CD14-positive monocyte (primary cell): ENCODE measurements around the gene TNFSF8. TPM values are rescaled to one million over a fixed set of nuclear protein-coding genes. Genes with fewer than 3 reads are reported as not detected.

Experiments
- DNase-seq, 3 donors: peaks; one replicate each; pipeline ENCODE4 v3.0.0-alpha.2; 2011 to 2022
- H2AFZ ChIP-seq: 2 replicates; pipeline ENCODE4 v1.6.0; 2012; ENCODE audit warnings: mild to moderate bottlenecking, low read depth, low read length, inconsistent platforms; ENCODE audit not compliant: insufficient read depth, poor library complexity, severe bottlenecking
- H3K27ac ChIP-seq, 2 donors: 1 replicate in 1 of 2; 2 replicates in 1 of 2; pipeline ENCODE4 v1.5.1; 2012 to 2013; ENCODE audit warnings: low read length in 2 of 2, control low read depth in 1 of 2, inconsistent platforms in 1 of 2, low read depth in 1 of 2, mild to moderate bottlenecking in 1 of 2
- H3K27me3 ChIP-seq, 2 donors: one replicate each; pipeline versions ENCODE4 v1.6.0 to v1.6.1; 2011 to 2013; ENCODE audit warnings: low read length in 2 of 2; ENCODE audit not compliant: control insufficient read depth in 2 of 2, insufficient read depth in 2 of 2
- H3K36me3 ChIP-seq, 2 donors: replicated peaks in 1 of 2; 1 replicate in 1 of 2; 2 replicates in 1 of 2; pipeline versions ENCODE4 v1.5.1 to v1.6.1; 2012 to 2013; ENCODE audit warnings: low read length in 2 of 2, control low read depth in 1 of 2, inconsistent platforms in 1 of 2, mild to moderate bottlenecking in 1 of 2; ENCODE audit not compliant: insufficient read depth in 2 of 2, control insufficient read depth in 1 of 2
- H3K4me1 ChIP-seq, 2 donors: 1 replicate in 1 of 2; 2 replicates in 1 of 2; pipeline versions ENCODE4 v1.5.1 to v1.6.1; 2012 to 2013; ENCODE audit warnings: low read length in 2 of 2, control low read depth in 1 of 2, inconsistent platforms in 1 of 2, mild to moderate bottlenecking in 1 of 2, moderate library complexity in 1 of 2; ENCODE audit not compliant: insufficient read depth in 2 of 2, control insufficient read depth in 1 of 2
- H3K4me2 ChIP-seq: replicated peaks from 2 replicates; pipeline ENCODE3; 2012; ENCODE audit warnings: low read length, moderate library complexity, mild to moderate bottlenecking; ENCODE audit not compliant: poor library complexity, severe bottlenecking; ENCODE audit errors: extremely low read depth
- H3K4me3 ChIP-seq, 3 experiments: fragments of 200-600 bp in 1 of 3; sonication (generic) in 1 of 3; replicated peaks in 1 of 3; 1 replicate in 2 of 3; 2 replicates in 1 of 3; pipeline ENCODE4 v1.5.1; 2011 to 2013; ENCODE audit warnings: low read length in 3 of 3, mild to moderate bottlenecking in 3 of 3, control low read depth in 2 of 3, low read depth in 2 of 3, inconsistent platforms in 1 of 3, moderate library complexity in 1 of 3
- H3K79me2 ChIP-seq: 2 replicates; pipeline ENCODE4 v1.6.0; 2012; ENCODE audit warnings: mild to moderate bottlenecking, control low read depth, inconsistent platforms, low read length, moderate library complexity; ENCODE audit not compliant: insufficient read depth
- H3K9ac ChIP-seq: 2 replicates; pipeline ENCODE4 v1.6.0; 2017; ENCODE audit warnings: low read length, mild to moderate bottlenecking; ENCODE audit not compliant: insufficient read depth, poor library complexity, severe bottlenecking
- H3K9me3 ChIP-seq, 2 donors: replicated peaks in 1 of 2; 1 replicate in 1 of 2; 2 replicates in 1 of 2; pipeline versions ENCODE4 v1.5.1 to v1.6.1; 2012 to 2013; ENCODE audit warnings: low read length in 2 of 2, control low read depth in 1 of 2; ENCODE audit not compliant: control insufficient read depth in 1 of 2, insufficient read depth in 1 of 2
- H4K20me1 ChIP-seq: 2 replicates; pipeline ENCODE4 v1.6.0; 2012; ENCODE audit warnings: mild to moderate bottlenecking, low read length, control low read depth, moderate library complexity; ENCODE audit not compliant: insufficient read depth
- H3K27ac Mint-ChIP-seq, 7 donors: one replicate each; pipeline ENCODE4 v1.8.0; 2020; ENCODE audit warnings: mild to moderate bottlenecking in 7 of 7, mixed read lengths in 7 of 7, moderate library complexity in 6 of 7, inconsistent platforms in 2 of 7
- H3K27me3 Mint-ChIP-seq, 3 donors: one replicate each; pipeline ENCODE4 v1.8.0; 2021 to 2022; ENCODE audit warnings: low read depth in 3 of 3, mild to moderate bottlenecking in 3 of 3, mixed read lengths in 3 of 3, moderate library complexity in 3 of 3, inconsistent platforms in 1 of 3
- H3K36me3 Mint-ChIP-seq, 2 donors: one replicate each; pipeline ENCODE4 v1.8.0; 2020; ENCODE audit warnings: mixed read lengths in 2 of 2, inconsistent platforms in 1 of 2, mild to moderate bottlenecking in 1 of 2
- H3K4me1 Mint-ChIP-seq: one replicate; pipeline ENCODE4 v1.8.0; 2020; ENCODE audit warnings: mild to moderate bottlenecking, mixed read lengths
- H3K4me3 Mint-ChIP-seq, 2 donors: one replicate each; pipeline ENCODE4 v1.8.0; 2020; ENCODE audit warnings: mild to moderate bottlenecking in 2 of 2, mixed read lengths in 2 of 2, moderate library complexity in 1 of 2
- H3K9me3 Mint-ChIP-seq, 7 donors: one replicate each; pipeline ENCODE4 v1.8.0; 2020 to 2022; ENCODE audit warnings: mixed read lengths in 7 of 7, mild to moderate bottlenecking in 6 of 7, moderate library complexity in 6 of 7, inconsistent platforms in 2 of 7
- WGBS: methylation state at CpG from one replicate; pipeline ENCODE4 v1.1.5; 2013; ENCODE audit warnings: missing lambda C conversion rate; ENCODE audit not compliant: insufficient coverage; 5-methylcytosine and 5-hydroxymethylcytosine counted together
- intact Hi-C, 2 donors: fragments of 100-400 bp; cut with micrococcal nuclease; formaldehyde crosslinking; loops; one replicate each; pipeline versions ENCODE4 v1.15.0 to v1.15.1; 2023
- polyA plus RNA-seq, 3 donors: library from polyadenylated mRNA; depleted of rRNA in 1 of 3; unstranded in 2 of 3; stranded (reverse) in 1 of 3; fragments of 300-500 nt in 2 of 3; fragments of >200 nt in 1 of 3; fragmentation: Illumina TruSeq in 2 of 3; gene quantifications; 1 replicate in 2 of 3; 2 replicates in 1 of 3; pipeline ENCODE4 v1.2.3, GENCODE V29; 2012 to 2021
- TF ChIP-seq, protein P1 (sequence below): fragments of 200-600 bp; IDR thresholded peaks from one replicate; pipeline ENCODE4 v1.8.0; 2022; ENCODE audit warnings: antibody characterized with exemption, mild to moderate bottlenecking

Gene TNFSF8
- polyA plus RNA-seq, 3 donors = 27.8 to 42.9 (median 34.0) TPM

DNA sequence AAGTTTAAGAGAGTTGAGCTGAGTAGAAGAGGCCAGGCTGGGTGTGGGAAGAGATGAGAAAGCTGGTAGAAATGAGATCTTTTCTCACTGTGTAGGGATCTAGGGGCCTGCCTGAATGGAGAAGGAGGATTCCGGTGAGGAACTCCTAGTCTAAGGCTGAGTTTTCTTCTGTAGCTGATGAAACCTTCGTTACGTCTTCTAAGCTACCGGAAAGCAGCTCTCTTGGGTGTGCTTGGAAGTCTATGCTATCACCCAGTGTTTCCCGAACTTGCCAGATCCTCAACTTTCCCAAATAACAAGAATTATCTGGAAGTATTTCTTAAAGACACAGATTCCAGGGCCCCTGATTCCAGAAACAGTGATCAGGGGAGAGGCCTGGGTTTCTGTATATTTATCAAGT, 69.1 kb downstream of the TNFSF8 start:
- H3K4me2 ChIP-seq = no peak overlapping the region
- intact Hi-C loops = no loop called here
- no peaks in the 10 kb centered on the region for H3K27me3 ChIP-seq
- no peak overlapping the region for H2AFZ ChIP-seq
- no peaks in the 10 kb centered on the region for H4K20me1 ChIP-seq
- H3K4me3 Mint-ChIP-seq = no peak overlapping the region
- H3K27ac Mint-ChIP-seq = no peak overlapping the region
- no peaks in the 10 kb centered on the region for H3K9me3 ChIP-seq
- H3K36me3 ChIP-seq = no peaks in the 10 kb centered on the region
- no peak for DNase-seq
- peaks cover 0 to 3% (median 0%) of the 10 kb centered on the region in 3 donors for H3K27me3 Mint-ChIP-seq
- no CpG with 5 or more reads among the region's 5 CpGs for WGBS
- no peak overlapping the region for H3K9ac ChIP-seq
- H3K79me2 ChIP-seq = no peaks in the 10 kb centered on the region
- no peaks in the 10 kb centered on the region for H3K36me3 Mint-ChIP-seq
- no peak overlapping the region for H3K4me3 ChIP-seq
- TF ChIP-seq, protein P1, sequence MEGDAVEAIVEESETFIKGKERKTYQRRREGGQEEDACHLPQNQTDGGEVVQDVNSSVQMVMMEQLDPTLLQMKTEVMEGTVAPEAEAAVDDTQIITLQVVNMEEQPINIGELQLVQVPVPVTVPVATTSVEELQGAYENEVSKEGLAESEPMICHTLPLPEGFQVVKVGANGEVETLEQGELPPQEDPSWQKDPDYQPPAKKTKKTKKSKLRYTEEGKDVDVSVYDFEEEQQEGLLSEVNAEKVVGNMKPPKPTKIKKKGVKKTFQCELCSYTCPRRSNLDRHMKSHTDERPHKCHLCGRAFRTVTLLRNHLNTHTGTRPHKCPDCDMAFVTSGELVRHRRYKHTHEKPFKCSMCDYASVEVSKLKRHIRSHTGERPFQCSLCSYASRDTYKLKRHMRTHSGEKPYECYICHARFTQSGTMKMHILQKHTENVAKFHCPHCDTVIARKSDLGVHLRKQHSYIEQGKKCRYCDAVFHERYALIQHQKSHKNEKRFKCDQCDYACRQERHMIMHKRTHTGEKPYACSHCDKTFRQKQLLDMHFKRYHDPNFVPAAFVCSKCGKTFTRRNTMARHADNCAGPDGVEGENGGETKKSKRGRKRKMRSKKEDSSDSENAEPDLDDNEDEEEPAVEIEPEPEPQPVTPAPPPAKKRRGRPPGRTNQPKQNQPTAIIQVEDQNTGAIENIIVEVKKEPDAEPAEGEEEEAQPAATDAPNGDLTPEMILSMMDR = no peak
- no peak overlapping the region for H3K27ac ChIP-seq
- H3K9me3 Mint-ChIP-seq = peaks cover 0 to 3% (median 2%) of the 10 kb centered on the region in 7 donors
- H3K4me1 Mint-ChIP-seq = peaks cover 14% of the 10 kb centered on the region
- peaks cover 0 to 11% of the 10 kb centered on the region in 2 donors for H3K4me1 ChIP-seq

DNA sequence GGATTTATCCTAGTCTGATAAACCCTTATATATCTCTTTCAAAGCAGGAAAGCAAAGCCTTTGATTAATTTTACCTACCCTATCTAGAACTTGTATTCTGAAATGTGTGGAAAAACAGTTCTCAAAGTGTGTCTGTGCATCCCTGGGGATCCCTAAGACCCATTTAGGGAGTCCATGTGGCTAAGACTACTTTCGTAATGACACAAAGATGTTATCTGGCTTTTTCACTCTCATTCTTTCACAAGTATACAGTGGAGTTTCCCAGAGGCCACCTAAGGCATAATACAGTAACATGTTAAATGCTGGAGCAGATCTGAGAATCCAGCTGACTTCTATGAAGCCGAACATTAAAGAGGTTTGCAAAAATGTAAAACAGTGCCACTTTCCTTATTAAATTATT, 70.2 kb downstream of the TNFSF8 start:
- DNase-seq = no peak
- TF ChIP-seq, protein P1 = no peak
- Mint-ChIP-seq H3K27ac (no peak overlapping the region), H3K9me3 (peaks cover 0 to 5% (median 2%) of the 10 kb centered on the region in 7 donors), H3K4me1 (peaks cover 14% of the 10 kb centered on the region), H3K27me3 (peaks cover 0 to 3% (median 0%) of the 10 kb centered on the region in 3 donors), H3K36me3 (no peaks in the 10 kb centered on the region), H3K4me3 (no peak overlapping the region)
- H3K4me1 ChIP-seq = peaks cover 0 to 11% of the 10 kb centered on the region in 2 donors
- H3K9ac ChIP-seq = no peak overlapping the region
- H3K9me3 ChIP-seq = no peaks in the 10 kb centered on the region
- no peaks in the 10 kb centered on the region for H3K36me3 ChIP-seq
- no peaks in the 10 kb centered on the region for H3K27me3 ChIP-seq
- no peak overlapping the region for H2AFZ ChIP-seq
- H3K79me2 ChIP-seq = no peaks in the 10 kb centered on the region
- no CpG with 5 or more reads among the region's 2 CpGs for WGBS
- H3K27ac ChIP-seq = no peak overlapping the region
- no peaks in the 10 kb centered on the region for H4K20me1 ChIP-seq
- intact Hi-C loops = no loop called here
- no peak overlapping the region for H3K4me3 ChIP-seq
- H3K4me2 ChIP-seq = no peak overlapping the region
